ENCODE data around the gene TTC28. TPM values are rescaled to one million over a fixed set of nuclear protein-coding genes. Genes with fewer than 3 reads are reported as not detected.

Gene TTC28
- total RNA-seq, 1 donor from 2014 or later, result 46.2 TPM

DNA sequence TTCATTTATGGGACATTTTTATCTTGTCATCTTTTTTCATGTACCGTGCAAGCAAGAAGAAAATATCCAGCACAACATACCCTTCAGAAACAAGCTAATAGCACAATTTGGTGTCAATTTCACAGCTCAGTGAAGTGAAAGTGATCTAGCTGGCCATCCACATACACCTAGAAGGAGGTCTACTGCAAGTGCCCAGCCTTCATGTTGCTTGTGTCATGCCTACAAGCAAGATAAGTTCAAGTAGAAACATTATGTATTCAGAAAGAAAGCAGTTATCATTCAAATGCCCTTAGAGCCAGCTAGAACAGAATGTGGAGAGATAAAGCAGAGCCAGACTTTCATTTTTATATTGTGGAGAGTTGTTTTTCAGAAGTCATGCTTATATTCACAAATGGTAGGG is 434.9 kb downstream of the TTC28 start:
- no peaks in the 10 kb centered on the region for H3K36me3 ChIP-seq
- no peak for DNase-seq (ENCODE audit: low spot score)
- H3K9ac ChIP-seq, result no peak overlapping the region
- Mint-ChIP-seq H3K27me3 (ENCODE audit: insufficient read depth, low read depth) (no peaks in the 10 kb centered on the region), H3K36me3 (no peaks in the 10 kb centered on the region), H3K4me3 (no peak overlapping the region), H3K4me1 (peaks cover 52% of the 10 kb centered on the region), H3K27ac (no peak overlapping the region), H3K9me3 (no peaks in the 10 kb centered on the region)
- no peak overlapping the region for H3K4me3 ChIP-seq
- H3K79me2 ChIP-seq (ENCODE audit: low read depth), result peaks cover 3% of the 10 kb centered on the region
- H4K20me1 ChIP-seq (ENCODE audit: low read depth), result peaks cover 71% of the 10 kb centered on the region
- H3K4me2 ChIP-seq, result no peak overlapping the region
- no peaks in the 10 kb centered on the region for H3F3A ChIP-seq (ENCODE audit: low read depth)
- H3K27me3 ChIP-seq, result peaks cover 50% of the 10 kb centered on the region
- TF ChIP-seq EZH2phosphoT487 (IDR thresholded peaks at IDR 0.05) (no peak), EZH2 (IDR thresholded peaks at IDR 0.05) (no peak)
- TF ChIP-seq, protein P1, sequence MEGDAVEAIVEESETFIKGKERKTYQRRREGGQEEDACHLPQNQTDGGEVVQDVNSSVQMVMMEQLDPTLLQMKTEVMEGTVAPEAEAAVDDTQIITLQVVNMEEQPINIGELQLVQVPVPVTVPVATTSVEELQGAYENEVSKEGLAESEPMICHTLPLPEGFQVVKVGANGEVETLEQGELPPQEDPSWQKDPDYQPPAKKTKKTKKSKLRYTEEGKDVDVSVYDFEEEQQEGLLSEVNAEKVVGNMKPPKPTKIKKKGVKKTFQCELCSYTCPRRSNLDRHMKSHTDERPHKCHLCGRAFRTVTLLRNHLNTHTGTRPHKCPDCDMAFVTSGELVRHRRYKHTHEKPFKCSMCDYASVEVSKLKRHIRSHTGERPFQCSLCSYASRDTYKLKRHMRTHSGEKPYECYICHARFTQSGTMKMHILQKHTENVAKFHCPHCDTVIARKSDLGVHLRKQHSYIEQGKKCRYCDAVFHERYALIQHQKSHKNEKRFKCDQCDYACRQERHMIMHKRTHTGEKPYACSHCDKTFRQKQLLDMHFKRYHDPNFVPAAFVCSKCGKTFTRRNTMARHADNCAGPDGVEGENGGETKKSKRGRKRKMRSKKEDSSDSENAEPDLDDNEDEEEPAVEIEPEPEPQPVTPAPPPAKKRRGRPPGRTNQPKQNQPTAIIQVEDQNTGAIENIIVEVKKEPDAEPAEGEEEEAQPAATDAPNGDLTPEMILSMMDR (IDR thresholded peaks at IDR 0.05), result no peak
- no peak overlapping the region for H2AFZ ChIP-seq (replicated peaks)
- H3K9me3 ChIP-seq (ENCODE audit: low read depth), result no peaks in the 10 kb centered on the region
- peaks cover 31% of the 10 kb centered on the region for H3K4me1 ChIP-seq
- no peak overlapping the region for H3K27ac ChIP-seq

DNA sequence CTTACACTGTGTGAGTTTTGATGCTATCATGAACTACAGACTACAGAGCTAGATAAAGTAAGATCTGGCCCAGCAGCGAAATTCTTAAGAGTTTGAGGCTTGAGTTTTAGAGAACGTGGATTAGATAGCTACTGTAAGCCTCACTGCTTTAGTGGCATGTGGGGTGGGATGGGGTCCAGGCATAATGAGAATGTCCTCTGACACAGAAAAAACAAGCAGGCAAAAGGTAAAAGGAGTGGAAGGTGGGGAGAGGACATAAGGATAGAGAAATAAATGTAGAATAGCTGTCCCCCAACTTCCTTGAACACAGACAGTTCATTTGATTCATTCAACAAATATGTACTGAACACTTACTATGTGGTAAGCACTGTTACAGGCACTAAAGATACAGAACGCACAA is 436.1 kb downstream of the TTC28 start:
- peaks cover 6% of the 10 kb centered on the region for H3K36me3 Mint-ChIP-seq
- no peak overlapping the region for H2AFZ ChIP-seq (replicated peaks)
- no peak overlapping the region for H3K27ac ChIP-seq
- H3K27me3 ChIP-seq, result peaks cover 38% of the 10 kb centered on the region
- TF ChIP-seq EZH2 (IDR thresholded peaks at IDR 0.05) (no peak), EZH2phosphoT487 (IDR thresholded peaks at IDR 0.05) (no peak)
- TF ChIP-seq, protein P1 (IDR thresholded peaks at IDR 0.05), result no peak
- peaks cover 23% of the 10 kb centered on the region for H3K4me1 ChIP-seq
- no peaks in the 10 kb centered on the region for H3K9me3 ChIP-seq (ENCODE audit: low read depth)
- no peaks in the 10 kb centered on the region for H3K9me3 Mint-ChIP-seq
- DNase-seq (ENCODE audit: low spot score), result no peak
- peaks cover 3% of the 10 kb centered on the region for H3K79me2 ChIP-seq (ENCODE audit: low read depth)
- H3K4me3 Mint-ChIP-seq, result no peak overlapping the region
- H3K4me3 ChIP-seq, result no peak overlapping the region
- no peak overlapping the region for H3K4me2 ChIP-seq
- H3F3A ChIP-seq (ENCODE audit: low read depth), result no peaks in the 10 kb centered on the region
- no peak overlapping the region for H3K27ac Mint-ChIP-seq
- peaks cover 40% of the 10 kb centered on the region for H3K4me1 Mint-ChIP-seq
- no peaks in the 10 kb centered on the region for H3K27me3 Mint-ChIP-seq (ENCODE audit: insufficient read depth, low read depth)
- H3K9ac ChIP-seq, result no peak overlapping the region
- H3K36me3 ChIP-seq, result no peaks in the 10 kb centered on the region
- peaks cover 59% of the 10 kb centered on the region for H4K20me1 ChIP-seq (ENCODE audit: low read depth)

DNA sequence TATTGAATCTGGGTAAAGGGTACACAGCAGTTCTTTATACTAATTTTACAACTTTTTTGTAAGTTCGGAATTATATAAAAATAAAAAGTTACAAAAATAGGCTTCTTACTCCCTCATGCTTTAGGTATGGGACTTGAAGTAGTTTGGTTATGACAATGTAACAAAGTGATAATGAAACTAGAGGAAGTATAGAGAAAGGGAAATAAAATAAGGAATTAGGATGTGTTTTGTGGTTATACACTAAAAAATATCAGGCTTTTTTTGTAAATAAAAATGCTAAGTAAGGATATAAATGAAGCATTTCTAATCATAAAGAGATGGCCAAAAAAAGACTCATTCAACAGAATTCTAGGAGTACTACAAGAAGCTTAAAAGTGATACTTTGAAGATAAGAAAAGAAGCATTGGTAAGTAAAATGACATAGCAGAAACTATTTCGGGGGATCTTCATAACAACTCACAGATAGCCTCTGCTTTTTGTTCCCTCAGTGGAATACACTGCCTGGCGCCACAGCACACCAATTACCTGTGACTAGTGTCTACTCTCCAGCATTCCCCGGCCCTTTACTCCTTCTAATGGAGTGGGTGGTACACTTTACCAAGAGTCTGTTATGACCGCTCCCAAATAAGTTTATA is 437.9 kb downstream of the TTC28 start:
- H3K36me3 ChIP-seq, result no peaks in the 10 kb centered on the region
- H3K4me2 ChIP-seq, result no peak overlapping the region
- H3K9me3 ChIP-seq (ENCODE audit: low read depth), result no peaks in the 10 kb centered on the region
- H2AFZ ChIP-seq (replicated peaks), result no peak overlapping the region
- peaks cover 14% of the 10 kb centered on the region for H3K4me1 ChIP-seq
- Mint-ChIP-seq H3K27ac (no peak overlapping the region), H3K9me3 (peaks cover 5% of the 10 kb centered on the region), H3K27me3 (ENCODE audit: insufficient read depth, low read depth) (no peaks in the 10 kb centered on the region), H3K4me3 (no peak overlapping the region), H3K36me3 (peaks cover 7% of the 10 kb centered on the region), H3K4me1 (peaks cover 25% of the 10 kb centered on the region)
- H3K27me3 ChIP-seq, result peaks cover 29% of the 10 kb centered on the region
- DNase-seq (ENCODE audit: low spot score), result no peak
- H3K27ac ChIP-seq, result no peak overlapping the region
- H3F3A ChIP-seq (ENCODE audit: low read depth), result no peaks in the 10 kb centered on the region
- TF ChIP-seq EZH2 (IDR thresholded peaks at IDR 0.05), result no peak
- TF ChIP-seq, protein P1 (IDR thresholded peaks at IDR 0.05), result no peak
- TF ChIP-seq EZH2phosphoT487 (IDR thresholded peaks at IDR 0.05), result no peak
- no peak overlapping the region for H3K4me3 ChIP-seq
- peaks cover 3% of the 10 kb centered on the region for H3K79me2 ChIP-seq (ENCODE audit: low read depth)
- peaks cover 41% of the 10 kb centered on the region for H4K20me1 ChIP-seq (ENCODE audit: low read depth)
- no peak overlapping the region for H3K9ac ChIP-seq
